ENCODE results near the gene WAC.

The WAC gene

GRCh38 chr10:28627102-28627501, 94.2 kb downstream of the WAC start:
- no peak overlapping the region for H3K4me3 ChIP-seq (ENCODE audit: low read length)
- no peak for TF ChIP-seq CTCF (conservative IDR thresholded peaks at IDR 0.05; ENCODE audit: low read depth, low read length)
- peak; percentile 62 for DNase-seq (ENCODE audit: low read depth)

GRCh38 chr10:28628184-28628893, 95.4 kb downstream of the WAC start:
- peak; percentile 67 for DNase-seq (ENCODE audit: low read depth)
- H3K4me3 ChIP-seq (ENCODE audit: low read length): no peak overlapping the region
- peak; percentile 95 for TF ChIP-seq CTCF (conservative IDR thresholded peaks at IDR 0.05; ENCODE audit: low read depth, low read length)

- no peak overlapping the region for H3K4me3 ChIP-seq (ENCODE audit: low read length)
- peak; percentile 42 for DNase-seq (ENCODE audit: low read depth)
- TF ChIP-seq CTCF (conservative IDR thresholded peaks at IDR 0.05; ENCODE audit: low read depth, low read length): no peak
Measured at GRCh38 chr10:28631896-28632583, 99.1 kb downstream of the WAC start.

GRCh38 chr10:28632584-28632945, 99.6 kb downstream of the WAC start:
- TF ChIP-seq CTCF (conservative IDR thresholded peaks at IDR 0.05; ENCODE audit: low read depth, low read length): no peak
- no peak for DNase-seq (ENCODE audit: low read depth)
- H3K4me3 ChIP-seq (ENCODE audit: low read length): no peak overlapping the region

- no peak for TF ChIP-seq CTCF (conservative IDR thresholded peaks at IDR 0.05; ENCODE audit: low read depth, low read length)
- no peak overlapping the region for H3K4me3 ChIP-seq (ENCODE audit: low read length)
- DNase-seq (ENCODE audit: low read depth): no peak
Measured at GRCh38 chr10:28633750-28634149, 100.8 kb downstream of the WAC start.

- no peak for DNase-seq (ENCODE audit: low read depth)
- TF ChIP-seq CTCF (conservative IDR thresholded peaks at IDR 0.05; ENCODE audit: low read depth, low read length): no peak
- H3K4me3 ChIP-seq (ENCODE audit: low read length): no peak overlapping the region
Measured at GRCh38 chr10:28637346-28637745, 104.4 kb downstream of the WAC start.

- DNase-seq (ENCODE audit: low read depth): no peak
- no peak overlapping the region for H3K4me3 ChIP-seq (ENCODE audit: low read length)
- TF ChIP-seq CTCF (conservative IDR thresholded peaks at IDR 0.05; ENCODE audit: low read depth, low read length): no peak
Measured at GRCh38 chr10:28638392-28638791, 105.5 kb downstream of the WAC start.
